Measurements from ENCODE around the gene C10orf105.

- TF ChIP-seq POLR2A (IDR thresholded peaks at IDR 0.05; ENCODE audit: low read depth, low read length) = no peak
- no peak for TF ChIP-seq TAF1 (IDR thresholded peaks at IDR 0.05; ENCODE audit: low read depth, low read length)
Observed at GRCh38 chr10:71725998-71726579, 6.5 kb upstream of the C10orf105 start.

Data from GM12891 (cell line).